Left lung (tissue), 10 donors: Measurements from ENCODE around the gene UBAP2L. TPM values are rescaled to one million over a fixed set of nuclear protein-coding genes. Genes with fewer than 3 reads are reported as not detected.
"Not testable (repeated sequence)": the region's sequence is repeated elsewhere in the genome, so short reads cannot be mapped to it uniquely, and the experiment has no call there.

Source experiments
- ATAC-seq: fragments of 200-7000 bp; cut with Tn5 transposase; one replicate; pipeline ENCODE4 v1.9.1; 2020; ENCODE audit warnings: moderate library complexity
- DNase-seq, 4 donors: peaks; one replicate each; pipeline ENCODE4 v3.0.0-alpha.2; 2013 to 2020
- H3K27ac ChIP-seq, 2 donors: fragments of 200-600 bp; sonication (generic) in 1 of 2; one replicate each; pipeline versions ENCODE4 v1.5.0 to v1.8.0; 2020 to 2021
- H3K27me3 ChIP-seq, 2 donors: fragments of 200-600 bp; sonication (generic) in 1 of 2; one replicate each; pipeline versions ENCODE4 v1.5.0 to v1.8.0; 2020 to 2021
- H3K36me3 ChIP-seq, 2 donors: fragments of 200-600 bp; sonication (generic) in 1 of 2; one replicate each; pipeline versions ENCODE4 v1.5.0 to v1.8.0; 2020 to 2021
- H3K4me1 ChIP-seq, 2 donors: fragments of 200-600 bp; one replicate each; pipeline ENCODE4 v1.8.0; 2021
- H3K4me3 ChIP-seq, 2 donors: fragments of 200-600 bp; sonication (generic) in 1 of 2; one replicate each; pipeline versions ENCODE4 v1.5.0 to v1.8.0; 2020 to 2021; ENCODE audit warnings: mild to moderate bottlenecking in 1 of 2
- H3K9me3 ChIP-seq, 2 donors: fragments of 200-600 bp; sonication (generic) in 1 of 2; one replicate each; pipeline versions ENCODE4 v1.5.0 to v1.8.0; 2020 to 2021
- intact Hi-C, 2 donors: fragments of 100-400 bp; cut with DNase I; formaldehyde crosslinking; loops; one replicate each; pipeline versions ENCODE4 v1.11.2 to v1.14.2; 2022
- microRNA-seq, 2 donors: library from miRNA; unstranded; fragments of <30 nt; microRNA quantifications; one replicate each; pipeline ENCODE4, GENCODE V29; 2019
- polyA plus RNA-seq, 6 donors: library from polyadenylated mRNA; unstranded; fragments of 120-200 nt; gene quantifications; one replicate each; pipeline ENCODE4 v1.2.1, GENCODE V29; 2013; ENCODE audit not compliant: insufficient read length in 6 of 6
- total RNA-seq, 2 donors: library from RNA; stranded (reverse); fragmentation: NEBNext Ultra II Directional; extraction: Animal tissue kit (Norgen Biotek cat#: 25700); gene quantifications; one replicate each; pipeline ENCODE4 v1.2.1, GENCODE V29; 2021
- TF ChIP-seq, protein P1 (sequence below), 2 donors: fragments of 200-600 bp; sonication (generic) in 1 of 2; IDR thresholded peaks; one replicate each; pipeline versions ENCODE4 v1.5.0 to v1.8.0; 2021; ENCODE audit warnings: antibody characterized with exemption in 2 of 2
- donor health status: DM: no; HTN: yes; CAD: no.
- donor health status: DM: no; HTN: no; CAD: no.

The UBAP2L gene
- total and polyA plus RNA-seq, 8 donors, result 131 to 201 (median 174) TPM

DNA sequence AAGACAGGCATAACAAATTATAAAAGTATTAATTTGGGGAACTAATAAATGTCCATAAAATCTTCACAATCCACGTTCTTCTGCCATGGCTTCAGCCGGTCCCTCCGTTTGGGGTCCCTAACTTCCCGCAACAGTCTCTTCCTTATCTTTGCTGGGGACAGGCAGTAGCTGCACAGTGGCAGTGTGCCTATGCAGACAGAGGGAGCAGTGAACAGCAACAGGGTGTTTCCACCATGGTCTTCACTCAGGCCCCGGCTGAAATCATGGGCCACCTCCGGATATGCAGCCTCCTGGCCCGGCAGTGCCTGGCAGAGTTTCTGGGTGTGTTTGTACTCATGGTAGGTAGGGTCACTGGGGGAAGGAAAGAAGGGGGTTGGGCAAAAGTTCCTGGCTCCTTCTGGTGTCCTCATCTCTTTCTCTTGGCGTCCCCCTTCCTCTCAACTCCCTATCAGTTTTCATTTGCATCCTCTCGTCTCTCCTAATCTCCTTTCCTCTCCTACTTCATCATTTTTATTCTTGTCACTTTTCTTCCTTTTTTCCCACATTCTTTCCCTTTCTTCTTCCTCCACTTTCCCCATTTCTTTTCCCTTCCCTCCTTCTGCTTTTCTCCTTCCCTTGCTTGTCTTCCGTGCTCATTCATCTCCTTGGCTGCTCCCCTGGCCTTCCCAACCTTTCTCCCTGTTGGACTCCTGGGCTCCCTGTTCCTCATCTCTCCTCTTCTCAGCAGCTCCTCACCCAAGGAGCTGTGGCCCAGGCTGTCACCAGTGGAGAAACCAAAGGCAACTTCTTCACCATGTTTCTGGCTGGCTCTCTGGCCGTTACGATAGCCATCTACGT lies 91.7 kb downstream of the UBAP2L start:
- intact Hi-C loops, H3K36me3 ChIP-seq, ATAC-seq, H3K27me3 ChIP-seq, H3K27ac ChIP-seq, DNase-seq, H3K4me1 ChIP-seq, H3K4me3 ChIP-seq: not testable (repeated sequence)
- H3K9me3 ChIP-seq, result peaks cover 0 to 15% of the 10 kb centered on the region in 2 donors

DNA sequence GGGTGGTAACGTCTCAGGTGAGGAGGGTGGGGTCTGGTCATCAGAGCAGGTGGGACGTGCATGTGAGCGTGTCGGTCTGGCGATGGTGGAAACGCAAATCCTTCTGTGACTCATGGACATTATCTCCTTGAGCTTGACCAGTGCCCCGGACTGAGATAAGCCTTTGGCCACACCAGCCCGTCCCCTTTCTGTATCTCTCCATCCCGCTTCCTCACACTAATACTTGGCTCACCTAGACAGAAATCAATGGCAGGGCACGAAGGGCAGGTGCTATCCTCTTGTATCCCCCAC lies 92.3 kb downstream of the UBAP2L start:
- no peak overlapping the region for H3K27ac ChIP-seq
- no peak overlapping the region for H3K4me3 ChIP-seq
- no peak for ATAC-seq
- DNase-seq, result no peak
- intact Hi-C loops, result no loop called here
- H3K9me3 ChIP-seq, result peaks cover 0 to 15% of the 10 kb centered on the region in 2 donors
- H3K36me3 ChIP-seq, result no peaks in the 10 kb centered on the region
- no peaks in the 10 kb centered on the region for H3K4me1 ChIP-seq
- H3K27me3 ChIP-seq, result no peaks in the 10 kb centered on the region
- TF ChIP-seq, protein P1, sequence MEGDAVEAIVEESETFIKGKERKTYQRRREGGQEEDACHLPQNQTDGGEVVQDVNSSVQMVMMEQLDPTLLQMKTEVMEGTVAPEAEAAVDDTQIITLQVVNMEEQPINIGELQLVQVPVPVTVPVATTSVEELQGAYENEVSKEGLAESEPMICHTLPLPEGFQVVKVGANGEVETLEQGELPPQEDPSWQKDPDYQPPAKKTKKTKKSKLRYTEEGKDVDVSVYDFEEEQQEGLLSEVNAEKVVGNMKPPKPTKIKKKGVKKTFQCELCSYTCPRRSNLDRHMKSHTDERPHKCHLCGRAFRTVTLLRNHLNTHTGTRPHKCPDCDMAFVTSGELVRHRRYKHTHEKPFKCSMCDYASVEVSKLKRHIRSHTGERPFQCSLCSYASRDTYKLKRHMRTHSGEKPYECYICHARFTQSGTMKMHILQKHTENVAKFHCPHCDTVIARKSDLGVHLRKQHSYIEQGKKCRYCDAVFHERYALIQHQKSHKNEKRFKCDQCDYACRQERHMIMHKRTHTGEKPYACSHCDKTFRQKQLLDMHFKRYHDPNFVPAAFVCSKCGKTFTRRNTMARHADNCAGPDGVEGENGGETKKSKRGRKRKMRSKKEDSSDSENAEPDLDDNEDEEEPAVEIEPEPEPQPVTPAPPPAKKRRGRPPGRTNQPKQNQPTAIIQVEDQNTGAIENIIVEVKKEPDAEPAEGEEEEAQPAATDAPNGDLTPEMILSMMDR (IDR thresholded peaks at IDR 0.05), result no peak

GRCh38 chr1:154314226-154314625 lies 93.5 kb downstream of the UBAP2L start:
- peaks cover 0 to 13% of the 10 kb centered on the region in 2 donors for H3K9me3 ChIP-seq
- H3K4me3 ChIP-seq, intact Hi-C loops, H3K27ac ChIP-seq, DNase-seq, H3K36me3 ChIP-seq, H3K27me3 ChIP-seq, ATAC-seq, H3K4me1 ChIP-seq: not testable (repeated sequence)

- Histone ChIP-seq H3K9me3 (peaks cover 0 to 13% of the 10 kb centered on the region in 2 donors), H3K27ac (no peak overlapping the region), H3K4me1 (no peaks in the 10 kb centered on the region), H3K27me3 (no peaks in the 10 kb centered on the region), H3K4me3 (no peak overlapping the region), H3K36me3 (no peaks in the 10 kb centered on the region)
- TF ChIP-seq, protein P1 (IDR thresholded peaks at IDR 0.05), result no peak
- no peak for ATAC-seq
- intact Hi-C loops, result no loop called here
- no peak for DNase-seq
These were observed 95.9 kb downstream of the UBAP2L start for GRCh38 chr1:154316704-154317103.

- intact Hi-C loops, result no loop called here
- H3K9me3 ChIP-seq, result peaks cover 0 to 13% of the 10 kb centered on the region in 2 donors
- no peak for ATAC-seq
- DNase-seq, result no peak
- H3K4me1 ChIP-seq, result no peaks in the 10 kb centered on the region
- H3K4me3 ChIP-seq, result no peak overlapping the region
- H3K36me3 ChIP-seq, result no peaks in the 10 kb centered on the region
- TF ChIP-seq, protein P1 (IDR thresholded peaks at IDR 0.05), result no peak
- H3K27ac ChIP-seq, result no peak overlapping the region
- H3K27me3 ChIP-seq, result peaks cover 0 to 16% of the 10 kb centered on the region in 2 donors
These were observed 97.6 kb downstream of the UBAP2L start for GRCh38 chr1:154318386-154318785.

Small RNAs within 50 kb of the gene (microRNA-seq; reads per million reads assigned to microRNA genes)
- gene MIR190B, result 5.7 to 28.1 reads per million in 2 donors

Other genes starting within 250 kb of the UBAP2L start
- gene JTB, start 243.3 kb upstream of the UBAP2L start, total RNA-seq, result 100 to 1,000 TPM; 142 to 148 TPM
- gene JTB, start 243.3 kb upstream of the UBAP2L start, polyA plus RNA-seq, result 10 to 100 TPM; 79.5 to 91.7 (median 83.2) TPM
- 100 to 1,000 TPM; 122 to 124 TPM for gene RAB13, start 234.6 kb upstream of the UBAP2L start, total RNA-seq
- 100 to 1,000 TPM; 151 to 171 (median 161) TPM for gene RAB13, start 234.6 kb upstream of the UBAP2L start, polyA plus RNA-seq
- gene RPS27, start 230.2 kb upstream of the UBAP2L start, total RNA-seq, result 1,000 to 10,000 TPM; 1,116 to 1,380 TPM
- 1,000 to 10,000 TPM; 3,226 to 4,397 (median 3,891) TPM for gene RPS27, start 230.2 kb upstream of the UBAP2L start, polyA plus RNA-seq
- under 1 TPM; 0.16 to 0.26 TPM for gene NUP210L, start 65.9 kb upstream of the UBAP2L start, total RNA-seq
- under 1 TPM; 0.09 to 0.27 (median 0.16) TPM for gene NUP210L, start 65.9 kb upstream of the UBAP2L start, polyA plus RNA-seq
- gene TPM3, start 28.9 kb upstream of the UBAP2L start, total RNA-seq, result 100 to 1,000 TPM; 318 to 406 TPM
- gene TPM3, start 28.9 kb upstream of the UBAP2L start, polyA plus RNA-seq, result 100 to 1,000 TPM; 220 to 283 (median 238) TPM
- gene CFAP141, start 14.6 kb upstream of the UBAP2L start, total RNA-seq, result not detected
- 1 to 10 TPM in 5 of 6 donors, under 1 TPM in 1; 0.52 to 4.4 (median 2.2) TPM for gene CFAP141, start 14.6 kb upstream of the UBAP2L start, polyA plus RNA-seq
- gene HAX1, start 51.7 kb downstream of the UBAP2L start, total RNA-seq, result 10 to 100 TPM; 71.6 to 82.6 TPM
- gene HAX1, start 51.7 kb downstream of the UBAP2L start, polyA plus RNA-seq, result 10 to 100 TPM; 68.6 to 80.5 (median 79.1) TPM
- gene AQP10, start 100.1 kb downstream of the UBAP2L start, total RNA-seq, result under 1 TPM; 0.20 to 0.34 TPM
- gene AQP10, start 100.1 kb downstream of the UBAP2L start, polyA plus RNA-seq, result under 1 TPM; 0.13 to 0.31 (median 0.23) TPM
- 10 to 100 TPM; 35.2 to 36.6 TPM for gene ATP8B2, start 104.6 kb downstream of the UBAP2L start, total RNA-seq
- 10 to 100 TPM; 32.9 to 41.9 (median 36.9) TPM for gene ATP8B2, start 104.6 kb downstream of the UBAP2L start, polyA plus RNA-seq
- gene IL6R, start 184.4 kb downstream of the UBAP2L start, total RNA-seq, result 10 to 100 TPM; 45.0 to 65.3 TPM
- gene IL6R, start 184.4 kb downstream of the UBAP2L start, polyA plus RNA-seq, result 1 to 10 TPM; 4.5 to 8.2 (median 5.4) TPM